GM19023 (cell line): Measurements from ENCODE around the gene HOXA6.

Source experiments
- ATAC-seq: cut with Tn5 transposase; IDR thresholded peaks from one replicate; pipeline ENCODE4 v1.9.1; 2021; ENCODE audit warnings: mild to moderate bottlenecking, moderate library complexity; ENCODE audit not compliant: unreplicated experiment

Gene HOXA6

DNA sequence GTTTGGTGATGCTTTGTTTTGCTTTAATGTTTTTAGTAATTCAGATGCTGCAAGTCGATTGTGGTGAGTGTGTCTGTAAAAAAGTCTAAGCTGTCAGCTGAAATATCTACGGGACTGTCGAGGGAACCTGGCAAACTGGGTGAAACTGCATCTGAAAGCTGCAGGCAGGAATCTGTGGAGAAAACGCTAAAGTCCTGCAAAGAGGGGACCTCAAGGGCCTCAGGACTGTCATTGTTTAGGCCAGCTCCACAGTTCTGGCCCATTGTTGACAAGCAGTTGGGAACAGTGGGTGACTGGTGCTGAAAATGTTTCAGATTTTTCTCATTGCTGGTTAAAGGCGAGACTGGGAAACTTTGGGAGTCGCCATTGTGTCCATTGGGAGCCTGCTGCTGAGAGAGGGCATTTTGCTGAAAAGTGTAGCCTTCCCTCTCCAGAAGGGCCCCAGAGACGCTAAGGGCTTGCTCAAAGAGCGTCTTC is 46.8 kb downstream of the HOXA6 start:
- no peak for ATAC-seq

GRCh38 chr7:27099453-27100370 is 47.9 kb downstream of the HOXA6 start:
- ATAC-seq, result no peak

- ATAC-seq, result no peak
Observed at GRCh38 chr7:27098578-27099451, 48.8 kb downstream of the HOXA6 start.

- ATAC-seq, result no peak
Observed at GRCh38 chr7:27097686-27098577, 49.6 kb downstream of the HOXA6 start.

- ATAC-seq, result no peak
Observed at GRCh38 chr7:27096768-27097514, 50.6 kb downstream of the HOXA6 start.

DNA sequence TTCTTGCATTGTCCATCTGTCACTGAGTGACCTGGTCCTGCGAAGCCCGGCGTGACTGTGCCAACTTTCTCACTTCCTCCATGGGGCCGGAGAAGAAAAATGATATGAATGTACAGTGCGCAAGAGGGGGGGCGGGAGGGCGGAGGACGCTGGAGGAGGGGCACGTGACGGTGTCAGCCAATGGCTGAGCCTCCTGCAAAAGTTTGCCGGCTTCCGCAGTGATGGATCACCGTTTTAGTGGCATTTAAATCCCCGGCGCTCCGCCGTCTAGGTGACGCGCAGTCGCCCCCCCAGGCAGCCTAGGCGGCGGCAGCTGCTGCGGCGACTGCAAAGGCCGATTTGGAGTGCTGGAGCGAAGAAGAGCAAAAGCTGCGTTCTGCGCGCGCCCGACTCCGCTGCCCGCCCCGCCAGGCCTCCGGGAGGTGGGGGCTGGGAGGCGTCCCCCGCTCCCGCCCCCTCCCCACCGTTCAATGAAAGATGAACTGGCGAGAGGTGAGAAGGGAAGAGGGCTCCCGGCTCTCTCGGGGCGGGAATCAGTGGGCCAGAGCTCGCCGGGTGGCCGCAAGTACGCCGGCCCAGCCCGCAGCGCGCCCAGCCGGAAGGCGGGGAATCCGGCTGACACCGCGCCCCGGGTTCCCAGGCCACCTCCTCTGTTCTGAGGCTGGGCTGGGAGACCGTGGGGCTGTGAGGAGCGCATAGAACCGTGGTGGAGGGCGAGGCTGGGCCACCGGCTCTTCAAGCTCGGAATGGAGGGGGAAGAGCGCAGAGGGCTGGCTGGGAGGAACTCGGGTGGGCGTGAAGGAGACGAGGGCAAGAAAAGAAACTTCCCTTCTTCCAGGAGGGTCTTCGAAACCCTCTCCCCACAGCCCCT is 51.4 kb downstream of the HOXA6 start, which contains the start of gene HOXA1:
HOXA1 (minus strand) TSS at position 104 of the 871 bp plus-strand sequence; CDS start at position 16, 88 bp downstream.
- peak; percentile 85 for ATAC-seq
